Left lobe of liver (tissue), 2 donors: ENCODE measurements around the gene PTPRT. TPM values are rescaled to one million over a fixed set of nuclear protein-coding genes. Genes with fewer than 3 reads are reported as not detected.
A peak's percentile ranks its signal among the peaks of the same experiment; 100 is the strongest.

Experiments used
- ATAC-seq: fragments of 200-7000 bp; cut with Tn5 transposase; one replicate; pipeline ENCODE4 v1.9.1; 2020; ENCODE audit warnings: mild to moderate bottlenecking, moderate library complexity
- DNase-seq: peaks from one replicate; pipeline ENCODE4 v3.0.0-alpha.2; 2020; ENCODE audit warnings: low spot score
- total RNA-seq: library from RNA; stranded (reverse); gene quantifications from one replicate; pipeline ENCODE4 v1.2.1, GENCODE V29; 2021
- donor health status: DM: no; HTN: no; CAD: no; lungs with moderate emphysema.
- donor health status: DM: no; HTN: yes; CAD: no.

The PTPRT gene
- total RNA-seq, 1 donor from 2014 or later = 0.88 TPM

DNA sequence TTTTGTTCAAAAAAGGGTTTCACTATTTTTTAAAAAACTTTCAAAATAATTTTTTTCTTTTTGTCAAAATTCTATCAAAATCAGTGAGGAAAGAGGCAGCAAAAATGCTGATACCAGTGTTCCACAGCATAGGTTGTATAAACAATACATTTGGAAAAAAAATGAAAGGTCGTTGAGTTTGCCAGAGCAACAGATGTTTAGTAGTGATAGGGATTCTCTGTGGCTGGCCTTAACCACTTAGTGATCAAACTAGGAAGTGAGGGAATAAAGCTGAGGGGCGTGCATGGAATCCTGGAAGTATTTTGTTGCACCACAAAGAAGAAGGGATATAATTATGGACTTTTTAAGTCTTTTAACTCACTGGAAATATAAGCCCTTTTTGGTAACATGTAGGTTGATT is 1016.3 kb downstream of the PTPRT start:
- DNase-seq (no peak), ATAC-seq (no peak)

DNA sequence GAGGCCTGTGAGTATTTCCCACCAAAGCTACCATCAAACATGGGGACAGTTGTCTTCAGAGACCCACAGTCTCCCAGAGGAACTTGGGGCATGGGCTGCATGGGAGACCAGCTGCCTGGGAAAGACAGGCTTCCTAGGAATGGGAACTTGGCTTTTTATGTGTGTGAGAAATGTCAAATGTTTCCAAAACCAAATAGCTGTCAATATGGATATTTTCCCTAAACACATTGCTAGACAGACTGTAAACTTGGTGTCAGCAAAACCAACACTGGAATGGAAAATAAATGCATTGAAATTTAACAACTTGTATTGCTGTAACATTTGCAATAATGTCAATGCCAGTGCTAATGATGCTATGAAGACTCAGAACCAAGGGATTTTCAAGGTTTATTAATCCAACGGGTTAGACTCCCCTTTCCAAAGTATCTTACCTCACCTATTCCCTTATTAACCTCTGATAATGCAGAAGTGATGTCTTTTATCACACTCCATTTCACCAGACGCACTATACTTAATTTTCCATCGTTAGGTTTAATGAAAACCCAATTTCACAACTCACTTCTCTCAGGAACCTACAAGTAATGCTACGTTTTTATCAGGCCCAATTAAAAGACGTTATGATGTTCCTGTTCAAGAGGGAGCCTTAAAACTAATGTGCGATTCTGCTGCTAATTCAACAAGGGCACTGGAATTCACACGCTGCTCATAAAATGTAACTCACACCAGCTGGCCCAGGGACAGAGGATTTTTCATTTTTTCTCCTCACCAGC is 1025.4 kb downstream of the PTPRT start:
- DNase-seq (no peak), ATAC-seq (no peak)

DNA sequence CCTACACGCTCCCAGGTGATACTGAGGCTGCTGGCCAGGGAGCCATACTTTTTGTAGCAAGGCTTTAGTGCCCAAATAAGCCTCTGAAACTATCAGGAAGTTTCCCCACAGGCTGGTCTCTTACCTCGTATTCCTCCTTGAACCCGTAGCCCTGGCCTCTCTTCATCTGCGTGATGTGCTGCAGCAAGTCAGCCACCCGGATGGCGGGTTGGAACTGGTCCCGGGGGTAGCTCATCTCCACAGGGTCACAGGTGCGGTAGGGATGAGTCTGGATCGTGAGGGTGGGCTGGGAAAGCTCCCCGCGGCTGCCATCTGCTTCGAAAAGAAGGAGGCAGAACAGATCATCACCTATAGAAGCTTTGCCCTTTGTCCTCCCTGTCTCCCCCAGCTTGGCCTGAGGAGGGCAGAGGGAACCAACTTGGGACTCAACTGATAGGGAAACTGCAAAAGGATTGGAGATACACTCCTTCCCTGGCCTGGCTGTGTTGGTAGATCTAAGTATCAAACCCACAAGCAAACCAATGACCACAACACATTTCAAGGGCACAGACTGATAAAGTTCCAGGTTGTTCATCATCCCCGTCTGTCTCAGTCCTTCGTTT is 1028.4 kb downstream of the PTPRT start:
- DNase-seq (no peak), ATAC-seq (no peak)

DNA sequence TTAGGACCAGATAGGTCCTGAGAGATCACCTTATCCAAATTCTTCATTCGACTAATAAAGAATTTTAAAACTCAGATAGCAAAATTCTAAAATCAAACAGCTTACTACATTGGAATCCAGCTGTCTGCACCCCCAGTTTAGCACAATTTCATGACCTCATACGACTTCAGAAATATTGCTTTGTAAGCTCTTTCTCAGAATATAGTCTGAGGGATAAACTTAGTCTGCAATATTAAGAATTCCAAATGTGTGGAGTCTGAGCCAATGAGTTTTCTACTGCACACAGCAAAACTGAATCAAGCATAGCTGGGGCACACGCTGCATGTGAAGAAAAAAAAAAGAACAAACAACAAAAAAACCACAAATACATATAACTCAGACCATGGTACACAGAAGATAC is 1029.9 kb downstream of the PTPRT start:
- no peak for ATAC-seq
- no peak for DNase-seq

DNA sequence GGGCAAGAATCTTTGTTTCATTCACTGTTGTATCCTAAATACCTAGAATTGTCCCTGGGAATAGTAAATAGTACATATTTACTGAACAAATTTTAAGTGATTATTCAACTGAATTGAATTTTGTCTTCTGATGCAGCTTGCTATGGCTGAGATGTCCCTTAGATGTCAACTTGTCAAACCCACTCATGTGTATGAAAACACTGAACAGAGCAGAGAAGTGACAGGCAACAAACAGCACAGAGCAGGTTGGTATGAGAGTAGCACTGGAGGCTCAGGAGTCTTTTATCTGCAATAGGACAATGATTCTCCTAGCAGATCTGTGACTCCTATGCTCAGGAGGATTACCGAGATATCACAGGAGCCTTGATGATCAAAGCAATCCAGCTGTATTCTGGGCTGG is 1031.4 kb downstream of the PTPRT start:
- DNase-seq (no peak), ATAC-seq (no peak)

DNA sequence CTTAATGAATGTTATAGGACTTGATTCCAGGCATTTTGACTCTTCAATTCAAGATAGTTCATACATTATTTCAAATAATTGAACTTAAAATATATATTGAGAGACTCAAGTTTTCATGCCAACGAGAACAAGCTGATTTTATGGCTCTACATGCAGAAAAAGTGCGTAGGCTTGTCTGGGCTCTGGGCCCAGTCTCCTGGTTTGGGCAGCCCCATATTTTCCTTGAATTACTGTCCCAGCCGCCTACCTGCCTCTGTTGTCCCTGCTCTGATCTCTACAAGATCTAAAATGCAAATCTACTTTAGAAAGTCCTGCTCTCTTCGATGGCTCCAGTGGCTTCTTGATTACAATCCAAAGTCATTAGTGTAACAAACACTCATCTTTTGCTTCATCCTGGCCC is 1034.1 kb downstream of the PTPRT start:
- DNase-seq (no peak), ATAC-seq (no peak)

DNA sequence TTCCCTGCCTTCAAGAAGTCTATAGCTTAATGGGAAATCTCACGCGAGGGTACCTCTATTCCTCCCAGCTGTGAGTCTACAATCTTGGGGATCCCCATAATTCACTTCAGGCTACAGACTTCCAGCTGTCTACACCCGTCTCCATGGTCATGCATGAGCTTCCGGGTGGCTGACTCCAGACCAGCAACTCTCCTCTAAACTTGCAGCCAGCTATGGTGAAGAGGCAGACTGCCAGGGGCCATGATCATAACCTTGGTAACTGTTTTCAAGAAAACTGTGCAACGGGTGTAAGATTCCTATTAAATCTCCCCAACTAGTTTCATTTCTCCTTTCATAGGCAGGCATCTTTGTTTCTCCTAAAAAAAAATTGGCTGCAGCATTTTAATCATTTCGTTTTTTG is 1037.1 kb downstream of the PTPRT start:
- no peak for DNase-seq
- no peak for ATAC-seq

DNA sequence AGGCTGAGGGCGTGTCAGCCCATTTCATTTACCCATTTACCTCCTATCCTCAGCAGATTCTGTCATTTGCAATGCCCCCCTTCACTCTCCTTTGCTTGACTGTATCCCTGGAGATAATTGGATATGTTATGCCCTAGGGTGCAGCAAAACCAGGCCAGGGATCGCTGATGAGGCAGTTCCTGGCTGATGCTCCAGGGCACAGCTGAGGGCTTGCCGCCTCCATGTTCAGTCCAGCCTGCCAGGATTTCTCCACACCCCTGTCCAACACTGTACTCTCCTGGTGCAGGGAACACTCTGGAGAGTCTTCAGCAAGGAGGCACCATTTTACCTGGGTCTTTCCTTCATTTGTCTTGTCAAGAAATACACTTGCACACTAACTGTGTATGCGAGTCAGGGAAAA is 1039.5 kb downstream of the PTPRT start:
- ATAC-seq (no peak), DNase-seq (no peak)

DNA sequence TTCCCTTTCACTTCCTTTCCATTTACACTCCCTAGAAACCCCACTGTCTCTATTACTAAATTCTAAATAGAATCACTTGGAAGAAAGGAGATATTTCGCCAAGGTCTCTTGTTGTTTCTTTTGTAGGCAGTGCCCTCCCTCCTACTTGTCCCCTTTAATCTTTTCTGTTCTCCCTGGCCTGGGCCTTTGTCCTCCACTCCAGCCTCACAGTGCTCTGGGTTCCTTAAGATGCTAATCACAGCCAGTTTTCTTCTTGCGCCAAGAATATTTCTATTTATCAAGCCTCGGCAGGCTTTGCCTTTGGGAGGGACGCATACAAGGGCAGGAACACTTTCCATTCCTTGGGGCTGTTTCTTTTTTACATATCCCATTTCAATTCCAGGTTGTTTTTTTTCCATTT is 1051.0 kb downstream of the PTPRT start:
- ATAC-seq (no peak), DNase-seq (no peak)

DNA sequence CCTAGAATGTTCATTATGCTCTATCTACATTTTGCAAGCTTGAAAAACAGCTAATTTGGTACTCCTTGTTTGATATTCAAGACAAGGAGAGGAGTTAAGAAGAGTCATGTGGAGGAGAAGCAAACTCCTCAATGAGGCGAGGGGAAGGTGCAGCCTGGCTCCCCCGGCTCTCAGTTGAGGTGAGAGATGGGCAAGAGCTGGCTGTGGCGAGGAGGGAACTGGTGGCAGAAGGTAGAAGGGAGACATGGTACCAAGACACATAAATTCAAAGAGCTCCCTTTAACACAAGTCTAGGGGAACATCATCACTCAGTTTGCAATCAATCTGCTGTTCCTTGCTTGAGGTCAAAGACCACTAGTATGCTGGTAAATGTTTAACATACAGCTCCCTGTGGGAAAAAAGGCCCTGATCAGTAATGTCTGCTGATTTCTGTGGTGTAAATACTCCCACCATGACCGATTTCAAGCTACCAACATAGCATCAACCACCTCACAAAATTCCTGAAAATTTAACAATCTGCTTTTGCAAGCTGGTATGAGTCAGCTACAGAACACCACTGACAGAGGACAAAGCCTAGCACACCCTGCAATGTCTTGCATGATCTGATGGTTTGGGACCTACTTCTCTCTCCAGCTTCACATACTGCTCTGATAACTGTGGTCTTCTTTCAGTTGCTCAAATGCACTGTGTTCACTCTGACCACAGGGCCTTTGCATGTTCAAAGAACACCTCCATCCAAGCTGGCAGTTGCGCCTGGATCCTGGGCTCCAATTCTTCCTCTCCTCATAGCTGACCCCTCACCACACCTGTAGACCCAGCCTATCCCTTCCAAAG is 1055.2 kb downstream of the PTPRT start:
- DNase-seq (no peak), ATAC-seq (peak; percentile 64)

DNA sequence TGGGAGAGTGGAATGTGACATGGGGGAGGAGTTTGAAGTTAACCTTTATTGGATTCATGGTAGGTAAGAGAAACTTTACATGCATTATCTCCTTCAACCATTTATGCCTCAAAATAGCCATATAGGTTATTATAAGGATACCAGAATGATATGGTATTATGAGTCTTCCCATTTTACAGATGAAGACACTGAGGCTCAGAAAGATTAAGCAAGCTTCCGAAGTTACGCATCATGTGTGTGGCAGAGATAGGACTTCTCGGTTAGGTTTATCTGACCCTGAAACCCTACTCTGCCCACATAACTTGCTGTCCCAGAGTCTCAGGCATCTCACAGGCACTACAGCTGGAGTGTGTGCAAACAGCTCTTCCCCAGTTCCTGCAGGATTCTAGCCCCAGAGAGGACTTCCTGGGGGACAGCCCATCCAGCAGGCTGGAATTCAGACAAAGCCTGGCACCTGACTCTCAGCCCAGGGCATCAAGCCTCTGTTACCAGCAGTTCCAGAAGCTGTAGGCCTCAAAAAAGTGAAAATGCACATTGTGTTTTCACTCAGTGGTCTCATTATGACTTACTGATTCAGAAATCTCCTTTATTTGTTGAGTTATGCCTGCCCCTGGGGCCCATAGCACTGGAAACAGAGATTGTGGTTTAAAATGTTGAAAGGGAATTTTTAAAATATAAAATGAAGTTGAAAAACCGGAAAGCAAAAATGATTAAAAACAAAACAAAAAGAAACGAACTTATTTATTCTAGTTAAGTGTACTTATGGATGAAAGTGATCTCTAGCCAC is 1058.7 kb downstream of the PTPRT start:
- DNase-seq = no peak
- ATAC-seq = no peak

DNA sequence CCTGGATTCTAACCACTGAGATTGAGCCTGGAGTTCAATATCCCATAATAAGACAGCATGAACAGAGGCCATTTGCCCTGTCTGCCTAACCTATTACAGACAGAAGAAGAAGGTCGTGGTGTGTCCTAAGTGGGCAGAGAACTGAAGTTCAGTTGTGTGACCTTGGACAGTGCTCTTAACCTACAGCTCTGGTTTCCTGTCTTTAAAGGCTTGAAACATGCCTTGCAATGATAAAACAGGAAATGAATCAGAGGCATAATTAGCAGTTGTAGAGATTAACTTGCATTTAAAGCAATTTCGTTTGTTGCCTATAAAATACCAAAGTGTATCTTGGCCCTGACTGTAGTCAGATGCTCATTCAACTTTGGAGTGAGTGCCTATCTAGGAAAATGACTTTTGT is 1064.3 kb downstream of the PTPRT start:
- no peak for DNase-seq

DNA sequence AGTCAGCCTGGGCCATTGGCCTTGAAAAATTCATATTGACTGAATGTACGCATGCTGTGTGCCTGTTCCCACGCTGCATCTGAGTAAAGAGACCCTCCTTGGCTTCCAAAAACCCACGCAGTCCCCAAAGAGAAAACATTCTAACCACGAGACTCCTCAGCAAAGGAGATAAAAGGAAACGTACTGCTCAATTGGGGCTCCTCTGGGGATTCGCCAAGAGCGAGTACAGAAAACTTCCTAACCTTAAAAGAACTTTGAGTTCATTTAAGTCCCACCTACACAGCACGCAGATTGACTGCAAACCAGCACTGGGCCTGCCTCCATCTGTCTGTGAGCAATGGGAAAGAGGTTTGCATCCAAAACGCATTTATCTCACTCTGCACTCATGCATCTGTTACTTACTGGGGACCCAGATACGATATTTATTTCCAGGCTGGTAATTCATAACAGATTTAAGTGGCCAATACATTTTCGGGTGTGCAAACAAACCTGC is 1065.7 kb downstream of the PTPRT start:
- ATAC-seq (no peak), DNase-seq (no peak)

More for the DNA sequence above, 1064.3 kb downstream of the PTPRT start:
- ATAC-seq = no peak

DNA sequence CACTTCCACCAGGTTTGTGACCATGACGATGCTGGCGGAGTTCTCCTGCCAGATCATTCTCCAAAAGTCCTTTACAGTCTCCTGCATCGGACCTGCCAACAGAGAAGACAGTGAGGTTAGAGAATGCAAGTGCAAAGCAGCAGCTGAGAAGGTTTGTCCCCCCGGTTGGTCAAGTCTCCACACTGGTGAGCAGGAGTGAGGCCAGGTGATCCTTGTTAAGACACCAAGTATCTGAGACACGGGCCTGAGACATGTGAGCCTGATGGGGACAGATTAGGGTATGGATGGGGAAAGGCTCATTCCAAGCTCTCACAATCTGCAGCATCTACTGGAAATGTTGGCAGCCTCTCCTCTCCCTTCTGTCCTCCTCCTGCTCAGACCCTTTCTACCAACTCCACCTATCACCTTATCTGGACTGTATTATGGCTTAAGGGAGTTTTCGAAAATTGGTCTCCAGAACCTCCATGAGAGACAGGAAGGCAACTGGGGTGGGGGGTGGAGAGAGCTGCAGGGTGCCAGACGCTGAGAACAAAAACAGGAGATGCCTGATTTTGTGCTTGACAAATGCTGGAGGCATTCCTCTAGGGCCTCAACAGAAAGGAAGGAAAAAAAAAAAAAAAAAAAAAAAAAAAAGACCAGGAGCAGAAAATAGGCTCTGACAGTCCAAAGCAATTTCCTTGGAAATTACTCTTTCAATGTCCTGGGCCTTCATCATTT is 1071.1 kb downstream of the PTPRT start:
- no peak for ATAC-seq
- no peak for DNase-seq

DNA sequence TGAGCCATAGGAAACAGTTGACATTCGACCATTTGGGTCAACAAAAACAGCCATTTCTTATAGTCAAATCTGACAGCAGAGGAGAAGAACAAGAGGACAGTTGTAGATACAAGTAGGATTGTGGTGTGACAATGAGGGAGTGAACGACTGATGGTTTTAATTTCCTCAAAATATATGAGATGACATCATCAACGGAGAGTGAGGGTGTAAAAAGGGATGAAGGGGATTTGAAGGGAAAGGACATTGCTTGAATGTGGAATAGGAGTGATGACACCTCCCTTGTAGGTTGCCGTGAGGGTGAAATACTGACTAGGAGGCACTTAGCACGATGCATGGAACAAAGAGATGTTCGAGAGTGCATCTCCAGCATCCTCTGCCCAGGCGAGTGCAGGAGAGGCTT is 1071.7 kb downstream of the PTPRT start:
- DNase-seq (no peak), ATAC-seq (no peak)

DNA sequence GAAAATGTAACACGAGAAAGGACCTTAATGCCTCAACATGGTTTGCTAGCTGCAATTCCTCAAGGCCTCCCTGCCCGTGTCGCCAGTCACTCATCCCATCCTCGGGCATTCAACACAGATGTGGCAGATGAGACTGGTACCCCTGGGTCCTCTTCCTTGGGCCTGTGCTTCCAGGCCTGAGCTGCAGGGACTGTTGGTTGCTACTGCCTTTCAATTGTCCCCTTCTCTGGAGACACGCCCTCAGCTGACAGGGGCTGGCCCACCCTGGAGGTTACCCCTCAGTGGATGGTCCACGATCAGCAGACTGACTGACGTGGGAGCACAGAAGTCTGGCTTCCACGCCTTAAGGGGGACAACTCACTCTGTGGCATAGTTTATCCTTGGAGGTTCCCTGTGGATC is 1076.5 kb downstream of the PTPRT start:
- no peak for ATAC-seq
- no peak for DNase-seq

DNA sequence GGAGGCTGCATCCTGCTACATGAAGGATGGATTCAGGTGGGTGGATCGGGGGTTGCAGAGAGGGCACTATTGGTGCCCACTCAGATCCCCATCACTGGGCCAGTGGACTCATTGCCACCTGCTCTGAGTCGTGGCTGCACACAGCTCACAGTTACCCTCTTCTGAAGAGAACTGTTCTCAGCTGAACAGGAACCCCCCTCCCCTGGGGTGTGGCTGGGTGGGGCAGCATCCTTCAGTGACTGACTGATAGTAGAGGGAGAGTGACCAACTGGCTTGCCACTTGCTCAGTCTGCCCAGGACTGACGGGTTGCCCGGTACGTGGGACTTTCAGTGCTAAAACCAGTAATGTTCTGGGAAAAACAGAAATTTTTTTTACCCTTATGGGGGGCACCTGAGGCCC is 1077.5 kb downstream of the PTPRT start:
- no peak for ATAC-seq
- DNase-seq = no peak

DNA sequence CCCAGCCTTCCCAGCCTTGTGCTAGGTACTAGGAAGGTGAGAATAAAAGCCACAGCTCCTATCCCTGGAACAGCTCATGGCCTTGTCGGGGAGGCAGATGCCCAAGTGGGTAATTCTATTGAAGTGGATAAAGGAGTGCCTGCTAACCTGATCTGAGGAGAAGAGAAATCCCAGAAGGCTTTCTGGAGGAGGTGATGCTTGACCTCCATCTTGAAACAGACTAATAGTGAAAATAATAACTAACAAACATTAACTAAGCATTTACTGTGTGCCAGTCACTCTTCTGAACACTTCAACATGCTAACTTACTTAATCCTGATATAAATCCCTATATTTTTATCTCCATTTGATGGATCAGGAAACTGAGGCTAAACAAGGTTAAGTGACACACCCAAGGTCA is 1078.4 kb downstream of the PTPRT start:
- DNase-seq (no peak), ATAC-seq (no peak)

DNA sequence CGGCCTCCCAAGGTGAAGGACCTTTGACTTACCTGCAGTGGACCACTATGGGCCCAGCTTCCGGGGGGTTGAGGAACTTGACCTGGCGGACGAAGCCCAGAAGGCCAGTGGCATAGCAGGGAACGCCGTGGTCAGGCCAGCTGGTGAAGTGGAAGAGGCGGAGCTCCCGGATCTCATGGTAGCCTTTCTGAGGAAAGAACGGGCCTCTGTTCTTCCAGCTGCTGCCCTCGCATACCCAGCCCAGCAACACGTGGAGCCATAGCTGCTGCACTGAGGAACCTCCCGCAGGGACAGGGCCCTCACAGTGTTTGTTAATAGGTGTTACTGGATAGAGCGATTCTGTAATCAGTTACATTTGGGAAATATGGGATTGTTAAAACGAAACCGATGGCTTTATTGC is 1079.4 kb downstream of the PTPRT start:
- DNase-seq (no peak), ATAC-seq (no peak)

DNA sequence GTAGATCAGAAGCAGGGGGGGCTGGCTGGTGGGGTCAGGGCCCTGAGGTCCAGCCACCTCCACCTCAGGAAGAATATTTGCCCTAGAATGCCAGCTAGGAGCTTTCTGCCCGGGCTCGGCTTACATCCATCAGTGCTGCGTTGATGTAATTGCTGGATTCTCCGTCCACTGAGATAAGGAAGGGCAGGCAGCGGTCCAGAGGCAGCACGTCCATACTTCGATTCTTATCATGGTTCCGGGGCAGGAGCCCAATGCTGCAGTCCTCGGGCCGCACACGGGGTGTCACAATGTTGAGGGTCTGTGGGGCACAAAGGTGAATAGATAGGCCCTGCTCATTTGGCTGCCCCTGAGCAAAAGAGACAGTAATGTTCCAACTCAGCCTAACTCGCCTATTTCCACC is 1087.7 kb downstream of the PTPRT start:
- DNase-seq (no peak), ATAC-seq (no peak)
